ENCODE data around the gene LPO.

LPO gene

DNA sequence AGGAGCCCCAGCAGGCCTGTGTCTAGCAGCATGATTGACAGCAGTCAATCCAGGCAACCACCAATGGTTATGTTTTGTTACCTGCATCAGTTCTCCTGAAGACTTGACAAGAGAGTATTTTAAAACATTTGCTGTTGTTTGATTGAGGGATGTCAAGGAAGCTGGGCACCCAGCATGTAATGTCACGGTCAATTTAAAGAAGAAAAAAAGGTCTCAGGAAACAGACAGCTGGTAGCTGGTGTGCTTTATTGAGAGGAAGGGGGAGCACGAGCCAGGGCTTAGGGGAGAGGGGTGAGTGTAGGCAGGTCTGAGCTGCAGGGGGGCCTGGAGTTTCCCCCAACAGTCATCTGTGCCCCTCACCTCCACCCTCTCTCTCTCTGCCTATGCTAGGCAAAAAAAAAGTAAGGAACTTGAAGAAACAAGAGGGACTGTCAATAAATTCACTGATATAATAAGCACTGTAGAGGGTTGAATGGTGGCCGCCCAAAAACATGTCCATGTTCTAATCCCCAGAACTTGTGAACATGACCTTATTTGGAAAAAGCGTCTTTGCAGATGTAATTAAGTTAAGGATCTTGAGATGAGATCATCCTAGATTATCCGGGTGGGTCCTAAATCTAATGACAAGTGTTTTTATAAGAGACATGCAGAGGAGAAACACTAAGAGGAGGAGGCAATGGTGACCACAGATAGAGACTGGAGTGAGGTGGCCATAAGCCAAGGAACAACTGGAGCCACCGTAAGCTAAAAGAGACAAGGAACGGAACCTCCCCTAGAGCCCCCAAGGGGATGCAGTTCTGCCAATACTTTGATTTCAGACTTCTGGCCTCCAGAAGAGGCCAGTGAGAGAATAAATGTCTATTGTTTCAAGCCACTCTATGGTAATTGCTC, 75.7 kb downstream of the LPO start:
- intact Hi-C loops (cut with DNase I): no loop called here
- DNase-seq: peak in 2 of 10 donors; percentile 12 to 21

DNA sequence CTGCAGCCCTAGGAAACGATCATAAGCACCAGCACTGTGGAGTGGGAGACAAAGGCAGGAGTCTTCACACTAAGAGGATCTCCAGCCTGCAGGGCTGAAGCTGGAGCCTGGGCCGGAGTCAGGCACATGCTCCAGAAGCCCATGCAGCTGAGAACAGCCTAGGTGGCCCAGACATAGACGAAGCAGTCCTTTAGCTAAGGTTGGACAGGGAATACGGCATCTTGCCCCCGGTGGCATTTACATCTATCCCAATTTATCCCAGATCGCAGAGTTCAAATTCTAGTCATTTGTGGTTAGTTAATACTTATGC, 76.3 kb downstream of the LPO start:
- peak in 3 of 10 donors; percentile 21 to 31 (median 23) for DNase-seq
- intact Hi-C loops (cut with DNase I): no loop called here

DNA sequence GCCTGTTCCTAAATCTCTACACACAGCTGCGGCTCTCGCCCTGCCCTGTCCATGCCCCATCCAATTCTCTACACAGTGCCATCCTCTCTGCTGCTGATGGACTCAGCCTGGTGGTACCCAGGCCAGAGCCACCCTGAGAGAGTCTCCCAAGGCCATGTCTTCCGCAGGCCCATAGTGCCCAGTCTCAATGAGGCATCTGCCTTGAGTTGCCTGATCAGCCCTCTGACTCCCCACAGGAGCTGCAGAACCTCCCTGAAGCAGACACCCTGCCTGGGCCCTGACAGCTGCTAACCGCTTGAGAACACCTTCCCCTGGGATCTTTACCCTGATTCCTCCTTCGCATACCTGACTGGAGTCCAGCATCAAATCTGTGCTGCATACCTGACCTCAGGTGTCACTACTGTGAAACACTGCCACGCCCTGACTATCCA, 76.9 kb downstream of the LPO start:
- intact Hi-C loops (cut with DNase I): no loop called here
- peak in 3 of 10 donors; percentile 33 to 56 (median 55) for DNase-seq

DNA sequence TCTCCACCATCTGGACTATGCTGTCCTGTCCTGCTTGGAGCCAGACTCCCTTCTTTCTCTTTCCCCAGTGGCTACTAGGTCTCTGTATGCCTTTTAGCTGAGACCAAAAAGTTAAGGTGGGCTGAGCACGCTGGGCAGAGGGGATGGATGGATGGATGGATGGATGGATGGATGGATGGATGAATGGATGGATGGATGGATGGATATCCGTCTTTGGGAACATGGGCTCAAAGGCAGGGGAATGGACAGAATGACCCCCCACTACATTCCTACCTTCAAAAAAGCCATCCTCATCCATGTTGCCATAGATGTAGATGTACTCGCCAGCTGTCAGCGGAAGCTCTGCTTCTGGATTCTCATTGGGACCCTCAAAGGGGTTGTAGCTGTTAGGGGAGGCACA, 77.4 kb downstream of the LPO start:
- DNase-seq: peak in 1 of 10 donors; percentile 40
- intact Hi-C loops (cut with DNase I): no loop called here

DNA sequence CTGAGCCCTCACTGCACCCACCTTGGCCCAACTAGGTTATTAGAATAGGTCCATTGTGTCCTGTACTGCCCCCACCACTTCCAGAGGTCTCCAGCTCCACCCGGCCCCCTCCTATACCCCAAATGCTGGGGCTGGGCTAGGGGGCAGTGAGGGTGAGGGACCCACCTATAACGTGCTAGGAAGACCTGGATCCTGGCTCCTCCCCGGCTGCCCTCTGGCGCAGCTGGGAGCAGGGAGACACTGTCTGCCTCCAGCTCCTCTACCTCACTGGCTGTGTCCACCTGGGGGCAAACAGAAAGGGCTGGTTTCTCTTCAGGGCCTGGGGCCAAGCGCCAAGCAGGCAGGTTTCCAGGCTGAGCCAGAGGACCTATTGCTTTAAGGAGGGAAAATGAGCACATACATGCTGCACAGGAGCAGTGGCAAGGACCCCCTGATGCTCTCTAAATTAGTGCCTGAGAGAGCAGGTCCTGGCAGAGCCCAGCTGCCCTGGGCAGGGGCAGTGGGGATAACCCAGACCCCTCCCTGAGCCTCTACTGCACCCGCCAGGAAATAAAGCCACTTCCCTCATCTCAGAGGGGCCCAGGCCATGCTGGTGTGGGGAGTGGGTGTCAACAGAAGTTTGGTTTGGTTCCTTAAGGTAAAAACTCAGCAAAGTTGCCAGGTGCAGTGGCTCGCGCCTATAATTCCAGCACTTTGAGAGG, 78.0 kb downstream of the LPO start:
- intact Hi-C loops (cut with DNase I): no loop called here
- DNase-seq: peak in 5 of 10 donors; percentile 4 to 45 (median 26)

DNA sequence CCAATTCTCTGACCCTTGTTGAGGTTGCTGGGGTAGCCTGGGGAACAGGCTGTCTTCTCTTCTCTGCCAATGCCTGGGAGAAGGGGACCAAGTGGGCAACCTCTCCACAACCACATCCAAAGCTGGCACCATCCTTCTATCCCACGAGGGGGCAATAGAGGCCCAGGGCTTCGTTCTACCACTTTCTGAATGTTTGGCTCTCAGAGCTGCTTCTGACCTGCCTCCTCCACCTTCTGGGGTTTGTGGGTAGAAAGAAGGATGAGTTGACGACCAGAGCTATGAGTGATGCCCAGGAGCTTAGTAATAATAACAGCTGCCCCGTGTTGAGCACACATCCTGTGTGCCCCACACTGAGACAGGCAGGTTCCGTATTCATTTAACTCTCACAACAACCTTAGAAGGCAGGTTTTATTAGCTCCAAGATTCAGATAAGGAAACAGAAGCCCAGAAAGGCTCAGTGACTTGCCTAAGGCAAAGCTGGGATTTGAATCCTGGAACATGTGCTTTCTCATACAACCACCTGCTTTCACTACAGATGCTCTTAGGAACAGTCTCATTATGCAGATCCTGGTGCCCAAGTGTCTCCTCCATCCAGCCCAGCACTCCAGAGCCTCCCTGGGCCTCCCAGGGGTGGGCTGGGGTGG, 79.2 kb downstream of the LPO start:
- intact Hi-C loops (cut with DNase I): no loop called here
- peak in 4 of 10 donors; percentile 14 to 89 (median 56) for DNase-seq

DNA sequence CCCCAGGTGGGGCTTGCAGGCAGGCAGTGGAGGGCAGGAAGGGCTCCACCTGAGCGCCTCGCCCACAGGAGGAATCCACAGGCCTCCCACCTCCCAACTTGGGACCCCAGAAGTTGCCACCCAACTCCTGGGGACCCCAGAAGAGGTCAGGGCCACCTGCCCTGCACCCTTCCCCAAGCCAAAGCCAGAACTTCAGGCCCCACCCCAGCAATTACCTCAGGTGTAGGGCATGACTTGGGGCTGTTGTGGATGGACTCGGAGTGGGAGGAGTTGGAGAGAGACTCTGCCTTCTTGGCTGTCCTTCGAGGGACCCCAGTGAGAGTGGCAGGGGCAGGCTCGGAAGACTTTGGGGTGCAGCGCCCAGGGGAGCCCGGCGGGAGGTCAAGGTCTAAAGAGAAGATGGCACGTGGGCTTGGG, 79.7 kb downstream of the LPO start:
- intact Hi-C loops (cut with DNase I): no loop called here
- DNase-seq: peak in 3 of 10 donors; percentile 41 to 67 (median 41)
